ENCODE results near the gene PRELP. TPM values are rescaled to one million over a fixed set of nuclear protein-coding genes. Genes with fewer than 3 reads are reported as not detected.

Gene PRELP
- total and polyA plus RNA-seq, 2 donors (not counting 1 experiment from before 2014, with no cell fraction given) = not detected

DNA sequence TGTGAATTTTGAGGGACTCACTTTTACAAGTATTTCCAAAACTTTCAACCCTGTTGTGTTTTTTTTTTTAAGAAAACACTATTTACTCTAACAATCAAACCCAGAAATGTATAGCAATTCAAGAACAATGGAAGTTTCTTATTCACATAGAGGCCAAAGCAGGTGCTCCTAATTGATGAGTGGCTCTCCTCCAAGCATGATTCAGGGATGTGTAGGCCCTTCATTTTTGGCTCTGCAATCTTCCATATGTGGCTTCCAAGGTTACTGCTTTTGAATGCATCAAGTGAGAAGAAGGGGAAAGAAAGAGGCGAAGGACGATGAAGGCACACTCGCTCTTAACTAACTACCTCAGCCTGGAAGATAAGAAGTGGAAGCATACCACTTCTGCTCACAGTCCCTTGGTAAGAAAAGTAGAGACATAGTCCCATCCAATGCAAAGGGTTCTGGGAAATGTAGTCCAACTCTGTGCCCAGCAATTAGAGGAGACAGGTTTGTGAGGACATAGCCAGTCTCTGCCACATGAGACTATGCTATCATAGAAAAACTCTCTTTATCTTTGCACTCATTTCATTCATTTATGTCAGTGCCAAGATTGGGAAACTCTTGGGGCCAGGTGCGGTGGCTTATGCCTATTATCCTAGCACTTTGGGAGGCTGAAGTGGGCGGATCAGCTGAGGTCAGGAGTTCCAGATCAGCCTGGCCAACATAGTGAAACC lies 64.4 kb downstream of the PRELP start:
- H4K20me1 ChIP-seq (ENCODE audit: control insufficient read depth, insufficient read depth, low read length, poor library complexity, severe bottlenecking) = no peaks in the 10 kb centered on the region
- no peaks in the 10 kb centered on the region for H3K79me2 ChIP-seq (ENCODE audit: control insufficient read depth, insufficient read depth, low read length)
- no peak for ATAC-seq (ENCODE audit: low read depth)
- H3K27me3 Mint-ChIP-seq = peaks cover 7% of the 10 kb centered on the region
- no peak overlapping the region for H3K4me3 Mint-ChIP-seq
- ChIA-PET POLR2A (no interaction called here), CTCF (no interaction called here)
- no CpG with 5 or more reads among the region's 5 CpGs for WGBS (ENCODE audit: insufficient coverage)
- TF ChIP-seq CTCF (IDR thresholded peaks at IDR 0.05) = no peak
- TF ChIP-seq EZH2 (IDR thresholded peaks at IDR 0.05; ENCODE audit: borderline replicate concordance, insufficient read depth, low read depth, low read length, poor library complexity, severe bottlenecking) = no peak
- no peaks in the 10 kb centered on the region for H3K9me3 ChIP-seq (ENCODE audit: control extremely low read depth in 1 of 3, control insufficient read depth in 2 of 3, insufficient read depth in 1 of 3, low read length in 2 of 3)
- H3K27me3 ChIP-seq (replicated peaks in 1 of 4; ENCODE audit: control extremely low read depth in 1 of 4, control insufficient read depth in 3 of 4, insufficient read depth in 4 of 4, low read length in 3 of 4) = no peaks in the 10 kb centered on the region
- no peak overlapping the region for H3K4me2 ChIP-seq (replicated peaks; ENCODE audit: low read depth, low read length, poor library complexity, severe bottlenecking)
- H3K4me1 Mint-ChIP-seq = no peaks in the 10 kb centered on the region
- no peak overlapping the region for H3K4me3 ChIP-seq (ENCODE audit: control extremely low read depth in 1 of 5, extremely low read depth in 1 of 5, insufficient read depth in 1 of 5, low read depth in 2 of 5, low read length in 4 of 5)
- no peak overlapping the region for H3K27ac ChIP-seq (ENCODE audit: low read length in 2 of 2)
- no peak overlapping the region for H2AFZ ChIP-seq (ENCODE audit: insufficient read depth, low read depth, low read length, poor library complexity, severe bottlenecking)
- DNase-seq = no peak
- intact Hi-C loops (cut with micrococcal nuclease) = no loop called here
- H3K9me3 Mint-ChIP-seq (ENCODE audit: insufficient read depth) = no peaks in the 10 kb centered on the region
- H3K4me1 ChIP-seq (ENCODE audit: control insufficient read depth in 2 of 2, insufficient read depth in 2 of 2, low read length in 2 of 2) = no peaks in the 10 kb centered on the region
- H3K27ac Mint-ChIP-seq = no peak overlapping the region
- no peak overlapping the region for H3K9ac ChIP-seq (ENCODE audit: low read length)
- H3K36me3 ChIP-seq (replicated peaks in 1 of 2; ENCODE audit: control extremely low read depth in 1 of 2, control insufficient read depth in 1 of 2, extremely low read depth in 1 of 2, insufficient read depth in 2 of 2, low read length in 1 of 2) = no peaks in the 10 kb centered on the region

Other genes with a start within 250 kb of the PRELP start
- gene CHIT1, start 246.1 kb upstream of the PRELP start, total RNA-seq = 8.2 and 11.9 TPM in 2 replicates
- 2.0 and 4.8 TPM in 2 replicates for gene CHIT1, start 246.1 kb upstream of the PRELP start, polyA plus RNA-seq
- 505 and 508 TPM in 2 replicates for gene BTG2, start 170.3 kb upstream of the PRELP start, total RNA-seq
- gene BTG2, start 170.3 kb upstream of the PRELP start, polyA plus RNA-seq = 300 and 778 TPM in 2 replicates
- gene FMOD, start 124.7 kb upstream of the PRELP start, total RNA-seq = not detected in 2 replicates
- not detected in 2 replicates for gene FMOD, start 124.7 kb upstream of the PRELP start, polyA plus RNA-seq
- gene OPTC, start 18.3 kb downstream of the PRELP start, total RNA-seq = not detected in 2 replicates
- gene OPTC, start 18.3 kb downstream of the PRELP start, polyA plus RNA-seq = not detected in 2 replicates
- gene ATP2B4, start 151.0 kb downstream of the PRELP start, total RNA-seq = 15.3 and 17.0 TPM in 2 replicates
- gene ATP2B4, start 151.0 kb downstream of the PRELP start, polyA plus RNA-seq = 4.3 and 6.0 TPM in 2 replicates

All from B cell (primary cell).